Measurements from ENCODE around the gene AGGF1.
A peak's percentile ranks its signal among the peaks of the same experiment; 100 is the strongest.
"Not testable (repeated sequence)": the region's sequence is repeated elsewhere in the genome, so short reads cannot be mapped to it uniquely, and the experiment has no call there.

The AGGF1 gene, protein sequence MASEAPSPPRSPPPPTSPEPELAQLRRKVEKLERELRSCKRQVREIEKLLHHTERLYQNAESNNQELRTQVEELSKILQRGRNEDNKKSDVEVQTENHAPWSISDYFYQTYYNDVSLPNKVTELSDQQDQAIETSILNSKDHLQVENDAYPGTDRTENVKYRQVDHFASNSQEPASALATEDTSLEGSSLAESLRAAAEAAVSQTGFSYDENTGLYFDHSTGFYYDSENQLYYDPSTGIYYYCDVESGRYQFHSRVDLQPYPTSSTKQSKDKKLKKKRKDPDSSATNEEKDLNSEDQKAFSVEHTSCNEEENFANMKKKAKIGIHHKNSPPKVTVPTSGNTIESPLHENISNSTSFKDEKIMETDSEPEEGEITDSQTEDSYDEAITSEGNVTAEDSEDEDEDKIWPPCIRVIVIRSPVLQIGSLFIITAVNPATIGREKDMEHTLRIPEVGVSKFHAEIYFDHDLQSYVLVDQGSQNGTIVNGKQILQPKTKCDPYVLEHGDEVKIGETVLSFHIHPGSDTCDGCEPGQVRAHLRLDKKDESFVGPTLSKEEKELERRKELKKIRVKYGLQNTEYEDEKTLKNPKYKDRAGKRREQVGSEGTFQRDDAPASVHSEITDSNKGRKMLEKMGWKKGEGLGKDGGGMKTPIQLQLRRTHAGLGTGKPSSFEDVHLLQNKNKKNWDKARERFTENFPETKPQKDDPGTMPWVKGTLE

GRCh38 chr5:77030097-77031071, at the start of gene AGGF1:
TSS of gene AGGF1 (plus strand) at chr5:77030404. CDS start at chr5:77030767, 363 bp downstream.
- peak within 1 kb of the TSS; percentile 92 for H3K27ac Mint-ChIP-seq
- peak; percentile 90 for DNase-seq (ENCODE audit: low spot score)
- H3K27me3 Mint-ChIP-seq (ENCODE audit: low read depth) = peaks cover 3% of the 10 kb centered on the region
- H3K4me1 Mint-ChIP-seq (ENCODE audit: low read depth) = peaks cover 23% of the 10 kb centered on the region
- peaks cover 31% of the 10 kb centered on the region for H3K9me3 Mint-ChIP-seq
- peaks cover 42% of the 10 kb centered on the region for H3K36me3 Mint-ChIP-seq (ENCODE audit: low read depth)
- peak within 1 kb of the TSS; percentile 96 for H3K4me3 Mint-ChIP-seq

DNA sequence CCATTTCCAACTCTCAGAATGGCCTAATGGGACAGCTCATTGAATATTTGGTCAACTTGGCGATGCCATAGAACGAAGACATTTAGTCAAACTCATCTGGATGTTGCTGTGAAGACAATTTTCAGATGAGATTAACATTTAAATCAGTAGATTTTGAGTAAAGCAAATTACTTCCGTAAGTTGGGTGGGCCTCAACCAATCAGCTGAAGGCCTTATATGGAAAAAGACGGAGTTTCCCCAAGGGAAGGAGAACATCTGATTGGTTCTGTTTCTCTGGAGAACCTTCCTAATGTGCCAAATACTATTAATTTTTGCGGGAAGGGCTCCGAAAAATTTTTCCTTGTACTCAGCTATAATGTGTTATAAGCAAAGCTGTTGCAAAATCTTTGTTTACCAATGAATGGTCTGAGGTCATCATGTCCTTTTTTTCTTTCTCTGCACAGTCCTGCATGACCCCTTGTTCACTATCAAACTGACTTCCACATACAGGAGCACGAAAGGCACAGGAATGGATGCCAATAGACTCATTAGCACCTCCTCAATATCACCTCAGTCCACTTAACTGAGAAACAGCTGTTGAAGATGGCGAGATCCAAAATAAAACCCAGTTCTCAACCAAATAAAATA, 49.6 kb upstream of the AGGF1 start:
- H3K4me3 Mint-ChIP-seq = no peak overlapping the region
- H3K36me3 Mint-ChIP-seq (ENCODE audit: low read depth) = no peaks in the 10 kb centered on the region
- peaks cover 2% of the 10 kb centered on the region for H3K27me3 Mint-ChIP-seq (ENCODE audit: low read depth)
- DNase-seq (ENCODE audit: low spot score) = no peak
- no peak overlapping the region for H3K27ac Mint-ChIP-seq
- no peaks in the 10 kb centered on the region for H3K9me3 Mint-ChIP-seq
- H3K4me1 Mint-ChIP-seq (ENCODE audit: low read depth) = peaks cover 2% of the 10 kb centered on the region

DNA sequence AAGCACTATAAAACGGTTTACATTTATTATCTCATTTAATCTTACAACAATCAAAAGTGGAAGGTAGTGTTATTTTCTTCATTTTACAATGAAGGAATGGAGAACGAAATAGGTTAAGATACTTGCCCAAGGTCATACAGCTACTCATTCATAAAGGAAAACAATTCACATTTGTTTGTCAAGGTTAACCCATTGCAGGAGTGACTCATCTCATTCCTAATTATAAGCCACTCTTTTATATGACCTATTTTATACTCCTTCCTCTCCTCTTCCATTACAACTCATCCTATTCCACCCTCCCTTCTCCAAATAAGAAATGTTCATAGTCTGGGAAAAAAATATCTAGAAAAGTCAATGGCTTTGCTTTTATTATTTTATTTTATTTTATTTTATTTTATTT, 47.8 kb upstream of the AGGF1 start:
- Mint-ChIP-seq H3K4me1 (ENCODE audit: low read depth) (peaks cover 2% of the 10 kb centered on the region), H3K27ac (no peak overlapping the region), H3K4me3 (no peak overlapping the region), H3K27me3 (ENCODE audit: low read depth) (no peaks in the 10 kb centered on the region), H3K36me3 (ENCODE audit: low read depth) (no peaks in the 10 kb centered on the region), H3K9me3 (no peaks in the 10 kb centered on the region)
- no peak for DNase-seq (ENCODE audit: low spot score)

DNA sequence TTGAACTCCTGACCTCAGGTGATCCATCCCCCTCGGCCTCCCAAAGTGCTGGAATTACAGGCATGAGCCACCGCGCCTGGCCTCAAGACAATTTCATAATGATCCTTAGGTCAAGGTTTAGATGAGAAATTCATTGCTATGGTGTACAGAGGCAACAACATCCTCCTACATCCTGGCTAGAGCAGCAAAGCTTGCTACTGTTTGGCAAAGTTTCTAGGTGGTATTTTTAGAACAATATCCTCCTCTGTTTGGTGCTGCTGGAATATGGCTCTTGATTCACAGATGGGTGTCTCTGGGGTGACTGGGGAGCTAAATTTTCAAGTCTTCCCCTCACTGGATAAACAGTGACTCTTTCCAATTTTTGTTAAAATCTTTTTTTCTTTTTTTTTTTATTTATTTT, 46.7 kb upstream of the AGGF1 start:
- H3K4me1 Mint-ChIP-seq (ENCODE audit: low read depth) = peaks cover 2% of the 10 kb centered on the region
- H3K27me3 Mint-ChIP-seq (ENCODE audit: low read depth) = no peaks in the 10 kb centered on the region
- no peaks in the 10 kb centered on the region for H3K36me3 Mint-ChIP-seq (ENCODE audit: low read depth)
- H3K27ac Mint-ChIP-seq = no peak overlapping the region
- DNase-seq (ENCODE audit: low spot score) = no peak
- H3K4me3 Mint-ChIP-seq = no peak overlapping the region
- no peaks in the 10 kb centered on the region for H3K9me3 Mint-ChIP-seq

DNA sequence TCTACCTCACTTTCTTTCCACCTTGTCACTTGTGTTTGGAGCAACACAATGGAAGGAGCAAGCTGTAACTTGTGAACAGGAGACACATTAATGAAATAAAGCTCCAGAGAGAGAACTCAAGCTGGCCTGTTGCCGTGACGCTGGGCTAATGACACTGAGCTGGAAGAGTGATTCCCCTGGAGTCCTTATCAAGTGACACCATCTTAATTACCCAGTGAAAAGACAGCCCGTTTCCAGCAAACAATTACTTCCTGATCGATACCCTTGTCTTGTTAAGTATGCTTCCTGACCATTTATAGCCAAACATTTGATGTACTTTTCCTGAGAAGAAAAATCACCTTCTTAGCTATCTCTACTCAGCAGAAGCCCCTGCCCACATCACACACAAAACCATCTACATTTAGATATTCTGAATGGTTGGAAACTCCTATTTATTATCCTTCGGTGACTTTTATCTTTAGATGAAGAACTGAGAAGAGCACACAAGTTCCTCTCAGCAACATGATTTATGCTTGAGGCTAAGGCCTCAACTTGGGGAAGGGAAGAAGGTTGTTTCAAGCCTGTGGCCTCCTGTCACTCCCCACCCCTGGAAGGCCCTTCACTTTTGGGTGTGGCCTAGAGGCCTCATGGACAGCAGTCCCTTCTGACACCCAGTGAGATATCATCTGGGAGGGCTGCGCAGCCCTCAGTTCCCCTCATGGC, 43.2 kb upstream of the AGGF1 start:
- Mint-ChIP-seq H3K4me1 (ENCODE audit: low read depth) (no peaks in the 10 kb centered on the region), H3K4me3 (no peak overlapping the region), H3K9me3 (no peaks in the 10 kb centered on the region), H3K27me3 (ENCODE audit: low read depth) (peaks cover 5% of the 10 kb centered on the region), H3K27ac (no peak overlapping the region), H3K36me3 (ENCODE audit: low read depth) (no peaks in the 10 kb centered on the region)
- no peak for DNase-seq (ENCODE audit: low spot score)

DNA sequence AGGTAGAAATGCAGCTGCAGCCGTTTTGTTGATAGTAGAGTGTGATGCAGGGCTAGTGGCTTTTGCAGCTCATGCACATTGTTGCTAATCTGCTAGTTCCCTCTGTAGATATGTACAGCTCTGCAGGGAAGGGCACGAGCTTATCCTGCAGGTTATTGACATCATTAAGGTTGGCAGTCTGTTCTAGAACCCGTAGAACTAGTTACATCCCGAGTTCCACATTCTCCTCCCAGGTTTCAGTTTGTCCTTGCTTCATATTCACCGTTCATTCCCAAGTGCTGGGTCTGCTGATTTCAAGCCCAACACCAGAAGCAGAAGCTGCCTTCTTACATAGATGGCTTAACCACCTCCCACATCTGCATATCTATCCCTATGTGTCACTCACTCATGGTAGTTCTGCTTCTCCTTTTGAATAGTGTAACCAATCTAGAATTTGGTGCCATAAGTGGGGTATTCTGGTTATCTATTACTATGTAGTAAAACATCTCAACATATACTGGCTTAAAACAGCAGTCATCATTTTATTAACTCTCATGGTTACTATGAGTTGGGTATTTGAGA, 39.2 kb upstream of the AGGF1 start:
- Mint-ChIP-seq H3K9me3 (no peaks in the 10 kb centered on the region), H3K27ac (no peak overlapping the region), H3K4me1 (ENCODE audit: low read depth) (peaks cover 5% of the 10 kb centered on the region), H3K36me3 (ENCODE audit: low read depth) (no peaks in the 10 kb centered on the region), H3K4me3 (no peak overlapping the region), H3K27me3 (ENCODE audit: low read depth) (peaks cover 8% of the 10 kb centered on the region)
- no peak for DNase-seq (ENCODE audit: low spot score)

DNA sequence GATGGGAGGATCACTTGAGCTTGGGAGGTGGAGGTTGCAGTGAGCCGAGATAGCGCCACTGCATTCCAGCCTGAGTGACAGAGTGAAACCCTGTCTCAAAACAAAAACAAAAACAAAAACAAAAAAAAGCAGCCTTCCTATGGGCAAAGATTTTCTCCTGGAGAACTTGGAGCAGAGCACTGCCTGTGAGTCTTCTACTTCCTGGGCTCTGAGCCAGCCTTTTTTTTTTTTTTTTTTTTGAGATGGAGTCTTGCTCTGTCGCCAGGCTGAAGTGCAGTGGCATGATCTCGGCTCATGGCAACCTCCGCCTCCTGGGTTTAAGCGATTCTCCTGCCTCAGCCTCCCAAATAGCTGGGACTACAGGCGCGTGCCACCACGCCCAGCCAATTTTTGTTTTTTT, 36.8 kb upstream of the AGGF1 start:
- not testable (repeated sequence) for H3K27ac Mint-ChIP-seq; DNase-seq (ENCODE audit: low spot score); H3K4me3 Mint-ChIP-seq; H3K36me3 Mint-ChIP-seq (ENCODE audit: low read depth); H3K9me3 Mint-ChIP-seq; H3K4me1 Mint-ChIP-seq (ENCODE audit: low read depth)
- H3K27me3 Mint-ChIP-seq (ENCODE audit: low read depth) = peaks cover 22% of the 10 kb centered on the region

DNA sequence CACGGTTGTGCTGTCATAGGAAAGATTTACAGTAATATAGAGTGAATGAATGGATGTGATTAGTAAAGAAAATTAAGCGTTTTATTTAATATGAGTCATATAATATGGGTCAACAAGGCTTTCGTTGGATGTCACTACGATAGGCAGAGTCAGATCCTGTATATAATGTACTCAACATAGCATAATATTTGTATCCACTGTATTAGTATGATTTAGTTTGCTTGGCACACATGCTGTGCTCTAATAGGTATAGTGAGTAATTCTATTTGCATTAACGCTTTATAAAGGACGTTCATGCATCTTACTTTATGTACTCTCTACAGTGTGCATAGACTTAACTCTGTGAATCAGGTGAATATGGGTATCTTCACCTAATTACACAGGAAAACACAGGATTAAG, 35.9 kb upstream of the AGGF1 start:
- H3K4me1 Mint-ChIP-seq (ENCODE audit: low read depth) = peaks cover 8% of the 10 kb centered on the region
- no peak overlapping the region for H3K27ac Mint-ChIP-seq
- H3K36me3 Mint-ChIP-seq (ENCODE audit: low read depth) = no peaks in the 10 kb centered on the region
- peaks cover 23% of the 10 kb centered on the region for H3K27me3 Mint-ChIP-seq (ENCODE audit: low read depth)
- no peak for DNase-seq (ENCODE audit: low spot score)
- H3K9me3 Mint-ChIP-seq = no peaks in the 10 kb centered on the region
- H3K4me3 Mint-ChIP-seq = no peak overlapping the region

- H3K4me3 Mint-ChIP-seq; H3K27ac Mint-ChIP-seq; H3K36me3 Mint-ChIP-seq (ENCODE audit: low read depth); H3K9me3 Mint-ChIP-seq; DNase-seq (ENCODE audit: low spot score); H3K4me1 Mint-ChIP-seq (ENCODE audit: low read depth): not testable (repeated sequence)
- peaks cover 33% of the 10 kb centered on the region for H3K27me3 Mint-ChIP-seq (ENCODE audit: low read depth)
These were observed 32.0 kb upstream of the AGGF1 start for GRCh38 chr5:76998251-76998650.

GRCh38 chr5:76999451-76999850, 30.8 kb upstream of the AGGF1 start:
- H3K4me3 Mint-ChIP-seq = no peak overlapping the region
- peaks cover 43% of the 10 kb centered on the region for H3K27me3 Mint-ChIP-seq (ENCODE audit: low read depth)
- no peaks in the 10 kb centered on the region for H3K36me3 Mint-ChIP-seq (ENCODE audit: low read depth)
- no peak overlapping the region for H3K27ac Mint-ChIP-seq
- no peaks in the 10 kb centered on the region for H3K9me3 Mint-ChIP-seq
- peaks cover 8% of the 10 kb centered on the region for H3K4me1 Mint-ChIP-seq (ENCODE audit: low read depth)
- DNase-seq (ENCODE audit: low spot score) = no peak

GRCh38 chr5:77003246-77003645, 27.0 kb upstream of the AGGF1 start:
- Mint-ChIP-seq H3K27ac (no peak overlapping the region), H3K9me3 (no peaks in the 10 kb centered on the region), H3K27me3 (ENCODE audit: low read depth) (peaks cover 59% of the 10 kb centered on the region), H3K4me3 (no peak overlapping the region), H3K4me1 (ENCODE audit: low read depth) (no peaks in the 10 kb centered on the region), H3K36me3 (ENCODE audit: low read depth) (no peaks in the 10 kb centered on the region)
- DNase-seq (ENCODE audit: low spot score) = no peak

GRCh38 chr5:77006124-77006523, 24.1 kb upstream of the AGGF1 start:
- Mint-ChIP-seq H3K4me1 (ENCODE audit: low read depth) (no peaks in the 10 kb centered on the region), H3K4me3 (no peak overlapping the region), H3K27me3 (ENCODE audit: low read depth) (peaks cover 59% of the 10 kb centered on the region), H3K9me3 (no peaks in the 10 kb centered on the region), H3K27ac (no peak overlapping the region), H3K36me3 (ENCODE audit: low read depth) (no peaks in the 10 kb centered on the region)
- DNase-seq (ENCODE audit: low spot score) = no peak

GRCh38 chr5:77008413-77008812, 21.8 kb upstream of the AGGF1 start:
- H3K9me3 Mint-ChIP-seq = no peaks in the 10 kb centered on the region
- H3K27me3 Mint-ChIP-seq (ENCODE audit: low read depth) = peaks cover 44% of the 10 kb centered on the region
- H3K27ac Mint-ChIP-seq = no peak overlapping the region
- no peaks in the 10 kb centered on the region for H3K36me3 Mint-ChIP-seq (ENCODE audit: low read depth)
- no peak overlapping the region for H3K4me3 Mint-ChIP-seq
- DNase-seq (ENCODE audit: low spot score) = no peak
- H3K4me1 Mint-ChIP-seq (ENCODE audit: low read depth) = peaks cover 11% of the 10 kb centered on the region

Measured in T-helper 2 cell treated with Interferon-gamma antibody and Interleukin-4, amounts not matched to agents 5 μg/mL and 100 μg/mL, for 36 hours (primary cell).